CD14-positive monocyte (primary cell): ENCODE results near the gene EARS2. TPM values are rescaled to one million over a fixed set of nuclear protein-coding genes. Genes with fewer than 3 reads are reported as not detected.
"Not testable (repeated sequence)": the region's sequence is repeated elsewhere in the genome, so short reads cannot be mapped to it uniquely, and the experiment has no call there.

Source experiments
- DNase-seq, 3 donors: peaks; one replicate each; pipeline ENCODE4 v3.0.0-alpha.2; 2011 to 2022
- H2AFZ ChIP-seq: 2 replicates; pipeline ENCODE4 v1.6.0; 2012; ENCODE audit warnings: mild to moderate bottlenecking, low read depth, low read length, inconsistent platforms; ENCODE audit not compliant: insufficient read depth, poor library complexity, severe bottlenecking
- H3K27ac ChIP-seq, 2 donors: 1 replicate in 1 of 2; 2 replicates in 1 of 2; pipeline ENCODE4 v1.5.1; 2012 to 2013; ENCODE audit warnings: low read length in 2 of 2, control low read depth in 1 of 2, inconsistent platforms in 1 of 2, low read depth in 1 of 2, mild to moderate bottlenecking in 1 of 2
- H3K27me3 ChIP-seq, 2 donors: one replicate each; pipeline versions ENCODE4 v1.6.0 to v1.6.1; 2011 to 2013; ENCODE audit warnings: low read length in 2 of 2; ENCODE audit not compliant: control insufficient read depth in 2 of 2, insufficient read depth in 2 of 2
- H3K36me3 ChIP-seq, 2 donors: replicated peaks in 1 of 2; 1 replicate in 1 of 2; 2 replicates in 1 of 2; pipeline versions ENCODE4 v1.5.1 to v1.6.1; 2012 to 2013; ENCODE audit warnings: low read length in 2 of 2, control low read depth in 1 of 2, inconsistent platforms in 1 of 2, mild to moderate bottlenecking in 1 of 2; ENCODE audit not compliant: insufficient read depth in 2 of 2, control insufficient read depth in 1 of 2
- H3K4me1 ChIP-seq, 2 donors: 1 replicate in 1 of 2; 2 replicates in 1 of 2; pipeline versions ENCODE4 v1.5.1 to v1.6.1; 2012 to 2013; ENCODE audit warnings: low read length in 2 of 2, control low read depth in 1 of 2, inconsistent platforms in 1 of 2, mild to moderate bottlenecking in 1 of 2, moderate library complexity in 1 of 2; ENCODE audit not compliant: insufficient read depth in 2 of 2, control insufficient read depth in 1 of 2
- H3K4me2 ChIP-seq: replicated peaks from 2 replicates; pipeline ENCODE3; 2012; ENCODE audit warnings: low read length, moderate library complexity, mild to moderate bottlenecking; ENCODE audit not compliant: poor library complexity, severe bottlenecking; ENCODE audit errors: extremely low read depth
- H3K4me3 ChIP-seq, 3 experiments: fragments of 200-600 bp in 1 of 3; sonication (generic) in 1 of 3; replicated peaks in 1 of 3; 1 replicate in 2 of 3; 2 replicates in 1 of 3; pipeline ENCODE4 v1.5.1; 2011 to 2013; ENCODE audit warnings: low read length in 3 of 3, mild to moderate bottlenecking in 3 of 3, control low read depth in 2 of 3, low read depth in 2 of 3, inconsistent platforms in 1 of 3, moderate library complexity in 1 of 3
- H3K79me2 ChIP-seq: 2 replicates; pipeline ENCODE4 v1.6.0; 2012; ENCODE audit warnings: mild to moderate bottlenecking, control low read depth, inconsistent platforms, low read length, moderate library complexity; ENCODE audit not compliant: insufficient read depth
- H3K9ac ChIP-seq: 2 replicates; pipeline ENCODE4 v1.6.0; 2017; ENCODE audit warnings: low read length, mild to moderate bottlenecking; ENCODE audit not compliant: insufficient read depth, poor library complexity, severe bottlenecking
- H3K9me3 ChIP-seq, 2 donors: replicated peaks in 1 of 2; 1 replicate in 1 of 2; 2 replicates in 1 of 2; pipeline versions ENCODE4 v1.5.1 to v1.6.1; 2012 to 2013; ENCODE audit warnings: low read length in 2 of 2, control low read depth in 1 of 2; ENCODE audit not compliant: control insufficient read depth in 1 of 2, insufficient read depth in 1 of 2
- H4K20me1 ChIP-seq: 2 replicates; pipeline ENCODE4 v1.6.0; 2012; ENCODE audit warnings: mild to moderate bottlenecking, low read length, control low read depth, moderate library complexity; ENCODE audit not compliant: insufficient read depth
- H3K27ac Mint-ChIP-seq, 7 donors: one replicate each; pipeline ENCODE4 v1.8.0; 2020; ENCODE audit warnings: mild to moderate bottlenecking in 7 of 7, mixed read lengths in 7 of 7, moderate library complexity in 6 of 7, inconsistent platforms in 2 of 7
- H3K27me3 Mint-ChIP-seq, 3 donors: one replicate each; pipeline ENCODE4 v1.8.0; 2021 to 2022; ENCODE audit warnings: low read depth in 3 of 3, mild to moderate bottlenecking in 3 of 3, mixed read lengths in 3 of 3, moderate library complexity in 3 of 3, inconsistent platforms in 1 of 3
- H3K36me3 Mint-ChIP-seq, 2 donors: one replicate each; pipeline ENCODE4 v1.8.0; 2020; ENCODE audit warnings: mixed read lengths in 2 of 2, inconsistent platforms in 1 of 2, mild to moderate bottlenecking in 1 of 2
- H3K4me1 Mint-ChIP-seq: one replicate; pipeline ENCODE4 v1.8.0; 2020; ENCODE audit warnings: mild to moderate bottlenecking, mixed read lengths
- H3K4me3 Mint-ChIP-seq, 2 donors: one replicate each; pipeline ENCODE4 v1.8.0; 2020; ENCODE audit warnings: mild to moderate bottlenecking in 2 of 2, mixed read lengths in 2 of 2, moderate library complexity in 1 of 2
- H3K9me3 Mint-ChIP-seq, 7 donors: one replicate each; pipeline ENCODE4 v1.8.0; 2020 to 2022; ENCODE audit warnings: mixed read lengths in 7 of 7, mild to moderate bottlenecking in 6 of 7, moderate library complexity in 6 of 7, inconsistent platforms in 2 of 7
- CTCF ChIP-seq: fragments of 200-600 bp; IDR thresholded peaks from one replicate; pipeline ENCODE4 v1.8.0; 2022; ENCODE audit warnings: antibody characterized with exemption, mild to moderate bottlenecking
- WGBS: methylation state at CpG from one replicate; pipeline ENCODE4 v1.1.5; 2013; ENCODE audit warnings: missing lambda C conversion rate; ENCODE audit not compliant: insufficient coverage; 5-methylcytosine and 5-hydroxymethylcytosine counted together
- intact Hi-C, 2 donors: fragments of 100-400 bp; cut with micrococcal nuclease; formaldehyde crosslinking; loops; one replicate each; pipeline versions ENCODE4 v1.15.0 to v1.15.1; 2023
- polyA plus RNA-seq, 3 donors: library from polyadenylated mRNA; depleted of rRNA in 1 of 3; unstranded in 2 of 3; stranded (reverse) in 1 of 3; fragments of 300-500 nt in 2 of 3; fragments of >200 nt in 1 of 3; fragmentation: Illumina TruSeq in 2 of 3; gene quantifications; 1 replicate in 2 of 3; 2 replicates in 1 of 3; pipeline ENCODE4 v1.2.3, GENCODE V29; 2012 to 2021

The EARS2 gene
- polyA plus RNA-seq, 3 donors, result 2.9 to 4.7 (median 4.2) TPM

- H3K36me3 Mint-ChIP-seq, result peaks cover 0 to 6% of the 10 kb centered on the region in 2 donors
- no peak overlapping the region for H2AFZ ChIP-seq
- TF ChIP-seq CTCF, result no peak
- no peaks in the 10 kb centered on the region for H3K27me3 ChIP-seq
- H3K36me3 ChIP-seq, result no peaks in the 10 kb centered on the region
- intact Hi-C loops, result loop anchor here in 1 of 2 donors (10.0 kb wide), 1 partner anchor 133 kb away; the partner anchor contains the start of genes DCTN5 and PALB2
- no peak overlapping the region for H3K27ac Mint-ChIP-seq
- H3K9ac ChIP-seq, result no peak overlapping the region
- no peak overlapping the region for H3K4me3 Mint-ChIP-seq
- H3K4me2 ChIP-seq, result no peak overlapping the region
- H3K4me1 ChIP-seq, result peaks cover 34 to 37% of the 10 kb centered on the region in 2 donors
- H3K79me2 ChIP-seq, result peaks cover 37% of the 10 kb centered on the region
- no peak overlapping the region for H3K4me3 ChIP-seq
- no peak overlapping the region for H3K27ac ChIP-seq
- no peak for DNase-seq
- WGBS, result 88% methylated on average over 2 of the region's 4 CpGs
- peaks cover 27% of the 10 kb centered on the region for H4K20me1 ChIP-seq
- peaks cover 0 to 3% (median 0%) of the 10 kb centered on the region in 3 donors for H3K27me3 Mint-ChIP-seq
- peaks cover 0 to 2% (median 0%) of the 10 kb centered on the region in 7 donors for H3K9me3 Mint-ChIP-seq
- H3K4me1 Mint-ChIP-seq, result peaks cover 32% of the 10 kb centered on the region
- no peaks in the 10 kb centered on the region for H3K9me3 ChIP-seq
Measured at GRCh38 chr16:23512168-23512695, 44.9 kb downstream of the EARS2 start.

GRCh38 chr16:23511731-23512130 lies 45.4 kb downstream of the EARS2 start:
- H3K4me2 ChIP-seq, result no peak overlapping the region
- peak overlapping the region in 1 of 7 donors; percentile 41 for H3K27ac Mint-ChIP-seq
- H3K36me3 Mint-ChIP-seq, result peaks cover 3 to 9% of the 10 kb centered on the region in 2 donors
- peaks cover 32% of the 10 kb centered on the region for H4K20me1 ChIP-seq
- peaks cover 34% of the 10 kb centered on the region for H3K4me1 Mint-ChIP-seq
- TF ChIP-seq CTCF, result no peak
- DNase-seq, result no peak
- H3K27ac ChIP-seq, result no peak overlapping the region
- no peak overlapping the region for H3K9ac ChIP-seq
- WGBS, result 80% methylated on average over 3 of the region's 7 CpGs
- H3K79me2 ChIP-seq, result peaks cover 42% of the 10 kb centered on the region
- intact Hi-C loops, result loop anchor here in 1 of 2 donors (10.0 kb wide), 1 partner anchor 133 kb away; the partner anchor contains the start of genes DCTN5 and PALB2
- H3K36me3 ChIP-seq, result peaks cover 0 to 2% of the 10 kb centered on the region in 2 donors
- no peak overlapping the region for H3K4me3 ChIP-seq
- no peak overlapping the region for H2AFZ ChIP-seq
- H3K27me3 ChIP-seq, result no peaks in the 10 kb centered on the region
- peak overlapping the region in 1 of 2 donors; percentile 56 for H3K4me3 Mint-ChIP-seq
- H3K27me3 Mint-ChIP-seq, result peaks cover 0 to 4% (median 0%) of the 10 kb centered on the region in 3 donors
- H3K9me3 ChIP-seq, result no peaks in the 10 kb centered on the region
- H3K4me1 ChIP-seq, result peaks cover 34 to 38% of the 10 kb centered on the region in 2 donors
- peaks cover 0 to 2% (median 0%) of the 10 kb centered on the region in 7 donors for H3K9me3 Mint-ChIP-seq

GRCh38 chr16:23510915-23511270 lies 46.3 kb downstream of the EARS2 start:
- Histone ChIP-seq H3K27ac (peak overlapping the region in 1 of 2 donors; percentile 85), H3K4me3 (peak overlapping the region; percentile 59 to 98 (median 94)), H4K20me1 (peaks cover 40% of the 10 kb centered on the region), H2AFZ (peak overlapping the region; percentile 95), H3K4me1 (peaks cover 37 to 40% of the 10 kb centered on the region in 2 donors), H3K79me2 (peaks cover 51% of the 10 kb centered on the region), H3K4me2 (peak overlapping the region; percentile 83), H3K9ac (peak overlapping the region; percentile 84)
- DNase-seq, H3K36me3 ChIP-seq, H3K9me3 Mint-ChIP-seq, H3K9me3 ChIP-seq, H3K27me3 ChIP-seq, H3K27me3 Mint-ChIP-seq: not testable (repeated sequence)
- Mint-ChIP-seq H3K4me1 (peaks cover 37% of the 10 kb centered on the region), H3K27ac (peak overlapping the region; percentile 57 to 94 (median 88)), H3K4me3 (peak overlapping the region; percentile 85 to 92), H3K36me3 (peaks cover 11 to 16% of the 10 kb centered on the region in 2 donors)
- WGBS, result 70% methylated on average over 4 of the region's 10 CpGs
- intact Hi-C loops, result loop anchor here in 1 of 2 donors (10.0 kb wide), 1 partner anchor 134 kb away; the partner anchor contains the start of genes DCTN5 and PALB2
